HG02870 (cell line): ENCODE data around the gene RGS10.
A peak's percentile ranks its signal among the peaks of the same experiment; 100 is the strongest.
"Not testable (repeated sequence)": the region's sequence is repeated elsewhere in the genome, so short reads cannot be mapped to it uniquely, and the experiment has no call there.

Source experiments
- ATAC-seq: cut with Tn5 transposase; IDR thresholded peaks from one replicate; pipeline ENCODE4 v1.9.1; 2021; ENCODE audit warnings: mild to moderate bottlenecking, moderate library complexity; ENCODE audit not compliant: unreplicated experiment

RGS10 gene

DNA sequence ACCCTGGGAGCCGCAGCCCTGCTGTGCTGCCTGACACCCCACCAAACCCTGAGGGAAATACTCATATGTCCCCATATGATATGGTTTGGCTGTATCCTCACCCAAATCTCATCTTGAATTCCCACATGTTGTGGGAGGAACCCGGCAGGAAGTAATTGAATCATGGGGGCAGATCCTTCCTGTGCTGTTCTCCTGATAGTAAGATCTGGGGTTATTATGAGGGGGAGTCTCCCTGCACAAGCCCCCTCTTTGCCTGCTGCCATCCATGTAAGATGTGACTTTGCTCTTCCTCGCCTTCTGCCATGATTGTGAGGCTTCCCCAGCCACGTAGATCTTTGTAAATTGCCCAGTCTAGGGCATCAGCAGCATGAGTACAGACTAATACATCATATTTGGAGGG lies 68.7 kb downstream of the RGS10 start:
- ATAC-seq = no peak

DNA sequence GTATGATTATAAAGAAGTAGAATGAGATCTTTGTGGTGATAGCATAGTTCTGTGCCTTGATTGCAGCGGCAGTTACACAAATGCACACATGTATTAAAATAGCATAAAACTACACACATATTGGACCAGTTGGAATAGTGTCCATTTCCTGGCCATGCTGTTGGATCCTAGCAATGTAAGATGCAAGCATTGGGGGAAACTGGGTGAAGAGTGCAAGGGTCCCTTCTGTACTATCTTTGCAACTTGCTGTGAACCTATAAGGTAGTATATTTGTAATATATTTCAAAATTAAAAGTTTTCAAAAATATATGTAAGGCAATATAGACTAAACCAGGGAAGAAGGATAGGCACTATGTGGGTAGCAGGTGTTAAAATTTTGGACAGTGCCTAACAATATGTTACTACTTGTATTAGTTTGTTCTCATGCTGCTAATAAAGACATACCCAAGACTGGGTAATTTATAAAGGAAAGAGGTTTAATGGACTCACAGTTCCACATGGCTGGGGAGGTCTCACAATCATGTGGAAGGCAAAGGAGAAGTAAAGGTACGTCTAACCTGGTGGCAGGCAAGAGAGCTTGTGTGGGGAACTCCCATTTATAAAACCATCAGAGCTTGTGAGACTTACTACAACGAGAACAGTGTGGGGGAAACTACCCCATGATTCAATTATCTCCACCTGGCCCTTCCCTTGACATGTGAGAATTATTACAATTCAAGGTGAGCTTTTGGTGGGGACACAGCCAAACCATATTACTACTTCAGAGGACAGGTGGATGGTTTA lies 71.4 kb downstream of the RGS10 start:
- no peak for ATAC-seq

DNA sequence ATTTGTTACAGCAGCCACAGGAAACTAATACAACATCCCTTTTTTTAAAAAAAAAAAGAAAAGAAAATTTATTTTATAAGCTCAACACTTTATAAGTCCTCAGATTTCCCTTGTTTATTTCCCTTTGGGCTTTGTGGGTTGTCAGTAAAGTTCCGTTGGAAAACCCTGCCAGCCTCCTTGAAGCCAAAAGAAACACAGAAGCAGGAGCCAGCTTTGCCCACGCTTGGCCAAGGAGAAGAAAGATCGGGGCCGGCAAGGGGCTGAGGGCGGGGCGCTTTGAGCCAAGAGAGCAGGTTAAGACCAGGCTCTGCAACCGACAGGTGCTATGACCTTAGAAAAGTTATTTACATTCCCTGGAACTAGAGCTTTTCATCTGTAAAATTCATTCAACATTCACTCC lies 72.7 kb downstream of the RGS10 start:
- no peak for ATAC-seq

DNA sequence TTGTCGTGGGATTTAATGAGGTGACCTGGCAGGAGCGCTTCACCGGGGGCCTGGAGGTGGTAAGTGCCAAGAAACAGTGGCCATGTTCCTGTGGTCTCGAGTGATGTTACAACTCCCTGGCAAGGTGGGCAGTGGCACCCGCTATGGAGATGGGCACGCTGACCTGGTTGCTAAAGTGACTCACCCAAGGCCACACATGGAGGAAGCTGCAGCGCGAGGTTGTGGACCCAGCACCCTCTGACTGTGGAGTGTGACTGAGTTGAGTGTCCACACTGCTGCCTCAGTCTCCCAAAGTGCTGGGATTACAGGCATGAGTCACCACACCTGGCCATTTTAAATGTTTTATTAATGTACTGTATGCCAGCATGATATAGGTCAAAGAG lies 73.2 kb downstream of the RGS10 start:
- ATAC-seq = no peak

DNA sequence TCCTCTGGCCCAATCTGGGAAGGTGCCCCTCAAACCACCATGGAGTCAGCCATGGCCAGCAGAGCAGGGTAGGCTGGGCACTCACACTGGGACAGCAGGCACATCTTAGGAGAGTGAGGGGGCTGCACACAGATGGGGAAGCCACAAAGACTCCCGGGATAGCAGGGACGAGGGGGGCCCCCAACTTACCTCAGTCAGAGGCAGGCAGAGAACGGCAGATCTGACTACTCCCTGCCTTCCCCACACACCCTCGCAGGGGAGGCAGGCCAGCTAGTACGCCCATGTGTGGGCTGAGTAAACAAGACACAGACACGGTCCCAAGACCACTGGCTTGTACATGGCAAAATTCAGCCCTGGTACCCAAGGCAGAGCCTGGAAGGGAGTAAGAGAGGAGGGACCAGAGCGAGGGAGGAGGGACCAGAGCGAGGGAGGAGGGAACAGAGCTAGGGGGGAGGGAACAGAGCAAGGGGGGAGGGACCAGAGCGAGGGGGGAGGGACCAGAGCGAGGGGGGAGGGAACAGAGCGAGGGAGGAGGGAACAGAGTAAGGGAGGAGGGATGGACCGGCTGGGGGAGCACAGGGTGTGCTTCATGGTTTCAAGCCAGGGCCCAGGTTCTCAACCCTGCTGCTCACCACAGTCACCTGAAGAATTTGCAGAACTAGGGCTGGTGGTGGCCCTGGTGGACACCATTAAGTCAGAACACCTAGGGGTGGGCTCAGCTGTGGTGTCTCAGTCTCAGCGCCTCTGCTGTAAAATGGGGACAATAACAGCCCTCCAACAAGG lies 73.8 kb downstream of the RGS10 start:
- no peak for ATAC-seq

DNA sequence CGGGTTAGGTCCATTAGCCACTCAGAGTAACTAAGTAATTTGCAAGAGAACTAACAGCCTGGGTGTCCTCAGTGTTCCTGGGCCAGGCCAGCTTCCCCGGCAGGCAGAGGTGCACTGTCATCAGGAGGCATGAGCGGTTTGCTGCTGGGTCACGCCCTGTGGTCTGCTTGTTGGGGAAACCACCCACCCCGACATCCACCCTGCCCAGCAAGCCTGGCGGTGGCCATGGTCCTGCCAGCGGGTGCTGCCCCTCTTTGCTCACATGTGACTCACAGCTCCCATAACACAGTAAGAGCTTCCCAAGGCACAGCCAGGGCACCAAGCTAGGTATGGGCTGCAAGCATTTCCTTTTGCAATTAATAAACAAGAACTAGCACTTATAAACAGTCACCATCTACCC lies 75.9 kb downstream of the RGS10 start:
- no peak for ATAC-seq

DNA sequence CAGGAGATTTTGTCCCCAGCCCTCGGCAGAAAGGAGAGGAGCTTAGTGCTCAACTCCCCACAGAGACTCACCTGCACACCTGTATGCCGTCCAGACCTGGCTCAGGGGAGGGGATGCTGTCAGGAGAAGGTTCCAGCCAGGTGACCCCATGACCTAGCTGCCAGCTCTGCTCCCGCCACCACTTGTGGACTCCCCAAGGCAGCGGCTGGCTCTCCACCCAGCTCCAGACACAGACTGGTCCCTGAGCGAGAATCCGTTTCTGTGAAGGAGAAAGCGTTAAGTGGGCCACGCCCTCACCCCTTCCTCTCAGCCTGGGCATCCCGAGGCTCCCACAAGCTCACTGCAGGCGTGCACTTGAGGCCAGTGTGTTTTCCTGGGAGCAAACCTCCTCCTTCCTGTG lies 76.4 kb downstream of the RGS10 start:
- ATAC-seq = no peak

DNA sequence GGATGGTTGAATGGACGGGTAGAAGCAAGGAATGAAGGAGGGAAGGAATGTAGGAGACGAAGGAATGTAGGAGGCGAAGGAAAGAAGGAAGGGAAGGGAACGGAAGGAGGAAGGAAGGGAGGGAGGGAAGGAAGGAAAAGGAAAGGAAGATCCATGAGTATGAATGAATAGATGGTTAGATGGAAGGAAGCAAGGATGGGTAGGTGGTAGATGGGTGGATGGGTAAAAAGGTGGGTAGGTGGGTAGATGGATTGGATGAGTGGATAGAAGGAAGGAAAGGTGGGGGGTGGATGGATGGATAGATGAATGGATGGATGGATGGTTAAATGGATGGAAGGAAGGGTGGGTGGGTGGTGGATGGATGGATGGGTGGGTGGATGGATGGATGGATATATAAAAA lies 77.4 kb downstream of the RGS10 start:
- no peak for ATAC-seq

DNA sequence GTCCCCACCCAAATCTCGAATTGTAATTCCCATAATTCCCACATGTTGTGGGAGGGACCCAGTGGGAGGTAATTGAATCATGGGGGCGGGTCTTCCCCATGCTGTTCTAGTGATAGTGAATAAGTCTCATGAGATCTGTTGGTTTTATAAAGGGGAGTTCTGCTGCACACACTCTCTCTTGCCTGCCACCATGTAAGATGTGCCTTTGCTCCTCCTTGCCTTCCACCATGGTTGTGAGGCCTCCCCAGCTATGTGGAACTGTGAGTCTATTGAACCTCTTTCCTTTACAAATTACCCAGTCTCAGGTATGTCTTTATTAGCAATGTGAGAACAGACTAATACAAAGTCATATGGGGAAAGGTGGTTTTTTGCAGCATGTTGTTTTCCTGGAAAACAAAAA lies 79.3 kb downstream of the RGS10 start:
- not testable (repeated sequence) for ATAC-seq

DNA sequence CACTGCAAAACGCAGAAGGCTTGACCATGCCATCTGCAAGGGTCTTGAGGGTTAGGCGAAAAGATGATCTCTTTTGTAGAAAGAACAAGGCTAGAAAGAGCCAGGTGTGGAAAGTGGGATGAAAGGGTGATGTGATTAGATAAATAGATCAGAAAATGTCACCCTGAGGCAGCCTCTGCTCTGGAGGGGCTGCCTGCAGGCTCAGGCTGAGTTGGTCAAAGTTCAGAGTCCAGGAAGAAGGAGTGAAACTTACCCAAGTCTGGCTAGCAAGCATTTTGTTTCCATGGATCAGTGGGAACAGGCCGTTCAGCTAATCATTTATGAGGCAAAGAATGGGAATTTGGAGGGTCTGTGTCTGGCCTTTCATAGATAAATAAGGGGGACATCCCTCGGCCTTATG lies 79.7 kb downstream of the RGS10 start:
- no peak for ATAC-seq

DNA sequence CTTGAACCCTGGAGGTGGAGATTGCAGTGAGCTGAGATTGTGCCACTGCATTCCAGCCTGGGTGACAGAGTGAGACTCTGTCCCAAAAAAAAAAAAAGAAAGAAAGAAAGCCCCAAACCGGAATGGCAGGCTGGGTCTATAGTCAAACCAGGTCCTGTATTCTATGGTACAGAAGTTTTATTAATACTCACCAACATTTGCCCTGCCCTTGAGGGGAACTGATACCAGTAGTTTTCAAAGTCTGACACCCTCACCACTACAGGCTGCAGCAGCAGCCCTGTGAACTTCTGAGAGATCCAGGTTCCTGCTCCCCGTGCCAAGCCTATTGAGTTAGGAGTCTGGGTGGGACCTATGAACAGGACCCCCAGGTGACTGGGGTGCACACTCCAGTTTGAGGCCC lies 80.6 kb downstream of the RGS10 start:
- ATAC-seq = peak; percentile 75

DNA sequence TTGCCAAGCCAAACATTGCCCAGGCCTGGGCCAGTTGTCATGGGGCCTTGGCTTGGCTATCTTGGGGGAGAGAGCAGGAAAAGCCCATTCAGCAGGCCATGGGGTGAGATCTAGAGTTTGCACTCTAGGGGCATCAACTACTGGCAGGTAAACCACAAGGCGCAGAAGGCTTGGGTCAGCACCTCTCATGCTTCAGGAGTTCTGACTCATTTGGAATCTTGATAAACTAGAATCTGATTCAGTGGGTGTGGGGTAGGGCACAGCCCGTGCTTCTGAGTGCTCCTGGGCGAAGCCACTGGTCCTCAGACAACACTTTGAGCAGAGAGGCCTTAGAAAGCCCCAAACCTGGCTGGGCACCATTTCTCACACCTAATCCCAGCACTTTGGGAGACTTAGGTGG lies 81.1 kb downstream of the RGS10 start:
- ATAC-seq = peak; percentile 56

DNA sequence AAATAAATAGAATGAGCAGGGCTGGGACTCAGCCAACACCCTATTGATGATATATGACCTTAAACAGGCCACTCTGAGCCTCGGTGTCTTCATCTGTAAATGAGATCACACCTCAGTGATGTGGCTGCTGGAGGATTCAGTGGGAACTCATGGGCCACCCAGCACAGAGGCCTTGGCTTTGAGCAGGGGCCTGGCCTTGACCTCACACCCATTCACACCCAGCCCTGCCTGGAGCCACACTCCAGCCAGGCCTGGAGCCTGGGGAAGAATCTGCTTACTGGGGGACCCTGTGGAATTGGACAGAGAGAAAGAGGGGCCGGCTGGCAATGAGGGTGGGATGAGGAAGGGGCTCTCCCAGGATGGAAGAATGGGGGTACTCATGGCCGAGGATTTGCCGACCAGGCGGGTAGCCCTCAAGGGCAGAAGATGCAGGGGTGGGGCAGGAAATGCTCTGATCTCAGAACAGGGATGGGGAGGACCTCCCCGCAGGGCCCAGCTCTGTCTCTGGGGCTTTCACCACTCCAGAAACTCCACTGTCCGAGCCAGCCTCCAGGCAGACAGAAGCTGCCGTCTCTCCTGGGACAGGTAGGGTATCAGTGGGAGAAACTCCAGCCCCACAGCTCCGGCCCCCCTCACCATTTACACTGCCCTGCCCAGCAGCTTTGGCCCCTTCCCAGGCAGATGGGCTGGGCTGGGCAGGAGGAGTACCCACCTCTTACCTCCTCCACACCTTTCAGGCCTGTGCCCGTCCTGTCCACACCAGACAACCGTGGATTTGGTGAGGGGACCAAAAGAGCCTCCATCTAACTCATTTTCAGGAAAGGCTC lies 81.9 kb downstream of the RGS10 start:
- ATAC-seq = no peak

DNA sequence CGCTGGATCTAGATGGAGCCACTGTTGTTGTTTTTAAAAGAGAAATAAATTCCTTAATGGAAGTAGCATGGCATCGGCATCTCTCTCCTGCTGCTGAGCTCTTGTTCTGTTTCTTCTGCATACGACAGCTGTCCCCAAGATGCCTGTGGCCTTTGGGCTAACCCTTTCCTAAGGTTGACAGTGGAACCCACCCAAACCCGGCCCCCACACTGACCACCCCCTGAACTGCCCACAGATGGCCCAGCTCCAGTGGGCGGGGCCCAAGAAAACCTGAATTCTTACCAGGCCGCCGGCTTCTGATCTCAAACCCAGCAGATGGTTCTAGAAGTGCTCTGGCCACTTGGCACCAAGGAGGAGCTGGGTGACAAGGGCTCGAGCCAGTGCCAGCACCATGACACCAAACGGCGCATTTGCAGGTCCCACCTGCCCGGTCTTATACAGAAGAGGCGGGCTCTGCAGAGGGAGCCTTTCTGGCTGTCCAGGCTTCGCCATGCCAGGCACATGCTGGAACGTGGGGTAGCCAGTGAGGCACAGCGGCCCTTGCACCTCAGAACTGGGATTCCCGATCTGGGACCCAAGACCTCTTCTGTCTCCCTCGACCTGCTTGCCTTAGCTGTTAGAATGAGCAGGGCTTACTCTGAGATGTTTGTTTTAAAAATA lies 82.7 kb downstream of the RGS10 start:
- no peak for ATAC-seq

DNA sequence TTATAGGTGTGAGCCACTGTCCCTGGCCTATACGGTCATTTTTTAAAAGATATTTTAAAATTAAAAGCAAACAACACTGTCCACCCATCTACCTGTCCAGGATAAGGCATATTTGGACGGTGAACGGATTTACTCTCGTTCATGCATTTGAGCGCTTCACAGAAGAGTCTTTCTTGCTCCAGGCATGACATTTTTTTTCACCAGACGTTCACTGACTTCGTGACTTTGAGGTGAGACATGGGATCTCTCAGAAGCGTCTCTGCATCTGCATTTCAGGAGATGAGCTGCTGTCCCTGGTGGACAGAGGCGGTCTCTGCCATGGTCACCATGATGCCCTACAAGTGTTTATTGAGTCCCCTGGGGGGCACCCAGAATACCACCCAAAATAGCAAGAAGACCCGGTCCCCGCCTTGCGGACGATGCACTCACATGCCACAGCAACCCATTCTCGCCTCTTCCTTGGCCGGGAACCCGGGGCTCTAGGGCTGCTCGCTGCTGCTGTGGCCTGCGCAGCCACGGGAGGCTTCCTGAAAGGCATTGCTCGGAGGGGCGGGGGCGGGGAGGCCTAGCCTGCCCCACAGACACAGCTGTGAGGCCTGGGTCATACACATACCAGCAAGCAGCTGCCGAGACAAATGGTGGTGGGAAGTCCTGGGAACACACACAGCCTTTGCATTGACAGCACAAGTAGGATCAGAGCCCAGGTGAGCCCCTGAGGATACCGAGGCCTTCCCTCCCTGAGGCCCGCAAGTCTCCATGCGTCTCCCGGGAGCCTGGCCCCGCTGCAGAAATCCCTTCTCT lies 84.4 kb downstream of the RGS10 start:
- no peak for ATAC-seq

DNA sequence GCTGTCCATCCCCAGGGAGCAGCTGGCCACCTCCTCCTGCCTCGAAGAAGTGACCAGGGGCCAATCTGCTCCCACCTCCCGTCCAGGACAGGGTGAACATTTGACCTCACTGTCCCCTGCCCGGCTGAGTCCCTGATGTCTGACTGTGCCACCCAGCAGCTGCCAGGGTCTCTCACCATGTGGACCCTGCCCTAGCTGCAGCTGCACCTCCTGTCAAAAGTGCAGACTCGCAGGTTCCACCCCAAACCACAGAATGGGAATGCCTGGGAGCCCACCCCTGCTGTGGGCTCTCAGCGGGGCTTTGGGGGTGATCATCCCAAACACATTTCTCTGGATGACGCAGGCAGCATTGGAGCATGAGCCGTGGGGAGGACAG lies 86.1 kb downstream of the RGS10 start:
- ATAC-seq = no peak

DNA sequence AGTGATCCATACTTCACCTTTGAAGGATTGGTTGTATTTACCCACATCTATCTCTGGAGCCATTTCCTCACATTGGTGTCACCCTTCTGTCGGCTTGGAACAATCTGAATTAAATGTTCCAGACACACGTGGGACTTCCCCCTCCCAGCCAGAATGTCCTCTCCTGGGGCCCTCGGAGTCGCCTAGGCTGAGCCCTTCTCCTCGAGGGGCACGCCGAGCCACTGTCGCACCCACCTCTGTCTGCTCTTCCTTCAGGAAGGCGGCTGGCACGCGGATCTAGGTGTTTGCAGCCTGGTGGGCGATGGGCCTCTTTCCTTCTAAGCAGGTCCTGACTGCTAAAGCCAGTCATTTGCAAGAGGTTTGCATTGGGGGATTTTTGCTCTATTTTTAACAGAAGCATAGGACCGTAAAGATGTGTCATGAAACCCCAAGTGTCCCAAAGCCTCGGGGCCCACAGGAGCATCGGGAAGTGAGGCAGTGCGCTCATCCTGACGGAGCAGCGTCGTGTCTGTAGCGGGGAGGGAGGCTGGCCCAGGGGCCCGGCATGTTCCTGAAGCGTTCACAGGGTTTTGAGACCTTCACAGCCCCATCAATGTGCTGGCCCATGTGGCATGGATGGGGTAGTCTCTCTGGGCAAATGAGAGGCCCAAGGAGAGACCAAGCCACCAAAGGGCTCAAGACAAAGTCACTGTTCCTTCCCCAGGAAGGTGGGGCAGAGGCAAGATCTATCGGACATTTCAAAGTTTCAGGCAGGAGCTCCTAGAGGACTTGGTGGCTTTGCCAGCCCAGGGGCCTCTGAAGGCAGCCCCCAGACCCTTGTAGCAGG lies 86.7 kb downstream of the RGS10 start:
- ATAC-seq = no peak

DNA sequence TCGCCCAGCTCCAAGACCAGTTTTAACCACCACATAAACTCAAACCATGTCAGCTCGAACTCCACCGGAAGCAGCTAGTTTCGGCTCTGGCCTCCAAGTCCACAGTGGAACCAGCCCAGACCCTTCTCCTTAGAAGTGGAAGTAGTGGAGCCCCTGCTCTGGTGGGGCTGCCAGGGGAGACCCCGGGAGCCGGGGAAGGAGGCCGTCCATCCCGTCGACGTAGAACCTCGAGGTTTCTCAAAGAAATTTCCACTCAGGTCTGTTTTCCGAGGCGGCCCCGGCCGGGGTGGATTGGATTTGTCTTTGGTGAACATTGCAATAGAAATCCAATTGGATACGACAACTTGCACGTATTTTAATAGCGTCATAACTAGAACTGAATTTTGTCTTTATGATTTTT lies 87.5 kb downstream of the RGS10 start:
- no peak for ATAC-seq

DNA sequence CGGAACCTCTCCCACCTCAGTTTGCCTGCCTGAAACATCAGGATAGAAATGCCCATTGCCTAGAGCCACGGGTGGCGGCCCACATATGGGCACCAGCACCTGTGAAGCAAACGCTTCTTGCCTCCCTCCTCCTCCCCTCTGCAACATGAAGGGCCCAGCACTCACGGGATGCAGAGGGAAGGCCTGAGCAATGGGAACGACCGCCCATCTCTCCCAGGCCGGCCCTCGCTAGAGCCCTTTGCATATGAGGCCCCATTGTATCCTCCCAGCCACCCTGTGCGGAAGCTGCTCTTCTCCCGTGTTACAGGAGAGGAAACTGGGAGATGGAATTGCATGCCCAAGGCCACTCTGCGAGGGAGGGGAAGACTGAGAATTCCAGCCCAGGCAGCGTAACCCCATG lies 88.2 kb downstream of the RGS10 start:
- ATAC-seq = no peak

DNA sequence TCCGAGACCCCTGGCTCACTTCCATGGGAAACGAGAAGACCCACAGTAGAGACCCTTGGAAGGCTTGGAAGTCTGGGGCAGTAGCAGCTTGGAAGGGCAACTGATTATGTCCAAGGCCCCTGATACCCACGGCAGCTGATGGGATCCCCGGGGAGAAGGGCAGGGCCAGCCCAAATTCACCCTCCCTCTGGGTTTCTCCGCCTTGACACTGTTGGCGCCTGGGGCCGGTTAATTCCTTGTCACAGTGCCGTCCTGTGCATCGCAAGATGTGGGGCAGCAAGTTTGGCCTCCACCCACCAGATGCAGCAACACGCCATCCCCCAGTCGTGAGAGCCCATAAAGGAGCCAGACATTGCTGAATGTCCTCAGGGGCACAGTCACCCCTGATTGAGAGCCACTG lies 89.2 kb downstream of the RGS10 start:
- ATAC-seq = no peak
